Peyer's patch (tissue), 4 donors: ENCODE results near the gene ESRRG.

Experiments
- CTCF ChIP-seq, 6 experiments: fragments of 450-650 bp in 4 of 6; fragments of 200-600 bp in 2 of 6; sonication (generic) in 1 of 6; IDR thresholded peaks; one replicate each; pipeline ENCODE4 v1.5.1; 2017 to 2019; ENCODE audit warnings: antibody characterized with exemption in 6 of 6, mild to moderate bottlenecking in 3 of 6, moderate library complexity in 1 of 6
- POLR2A ChIP-seq, 2 donors: fragments of 450-650 bp; IDR thresholded peaks; one replicate each; pipeline ENCODE4 v1.5.1; 2017; ENCODE audit warnings: antibody characterized with exemption in 2 of 2, mild to moderate bottlenecking in 2 of 2, moderate library complexity in 2 of 2

GRCh38 chr1:216518844-216519627, 204.2 kb downstream of the ESRRG start:
- TF ChIP-seq CTCF (IDR thresholded peaks at IDR 0.05) (no peak), POLR2A (IDR thresholded peaks at IDR 0.05) (no peak)
